LHCN-M2 (cell line): ENCODE data around the gene EPHA3. TPM values are rescaled to one million over a fixed set of nuclear protein-coding genes. Genes with fewer than 3 reads are reported as not detected.

Source experiments
- DNase-seq: peaks from one replicate; pipeline ENCODE4 v3.0.0-alpha.2; 2012; ENCODE audit warnings: low read depth
- total RNA-seq: library from RNA; depleted of rRNA; stranded (reverse); fragments of >200 nt; gene quantifications from 2 replicates; pipeline ENCODE4 v1.2.3, GENCODE V29; 2014

Gene EPHA3
- total RNA-seq, 1 experiment from 2014 or later: 0.17 TPM

- no peak for DNase-seq
These were observed 333.7 kb downstream of the EPHA3 start for GRCh38 chr3:89441141-89441540.

DNA sequence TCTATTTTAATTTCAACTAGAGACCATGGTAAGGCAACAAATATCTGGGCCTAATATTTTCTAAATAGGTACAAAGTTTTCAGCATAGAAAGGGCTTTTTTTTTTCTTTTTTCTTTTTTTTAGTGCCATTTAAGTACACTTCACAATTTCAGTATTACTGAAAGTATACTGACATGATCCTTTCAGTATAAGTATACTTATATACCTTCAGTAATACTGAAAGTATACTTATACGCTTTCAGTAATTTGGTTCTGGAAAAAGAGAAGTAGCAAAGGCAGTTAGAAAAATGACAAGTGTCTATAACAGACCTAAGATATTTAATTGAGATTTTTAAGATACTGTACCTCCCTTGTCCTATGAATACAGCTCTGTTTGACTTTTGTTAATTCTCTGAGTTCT is 339.2 kb downstream of the EPHA3 start:
- DNase-seq: no peak

- DNase-seq: no peak
These were observed 339.8 kb downstream of the EPHA3 start for GRCh38 chr3:89447243-89447642.

GRCh38 chr3:89449086-89449485 is 341.7 kb downstream of the EPHA3 start:
- peak; percentile 2 for DNase-seq

- no peak for DNase-seq
These were observed 344.6 kb downstream of the EPHA3 start for GRCh38 chr3:89452066-89452465.

GRCh38 chr3:89455240-89455639 is 347.8 kb downstream of the EPHA3 start:
- DNase-seq: no peak

DNA sequence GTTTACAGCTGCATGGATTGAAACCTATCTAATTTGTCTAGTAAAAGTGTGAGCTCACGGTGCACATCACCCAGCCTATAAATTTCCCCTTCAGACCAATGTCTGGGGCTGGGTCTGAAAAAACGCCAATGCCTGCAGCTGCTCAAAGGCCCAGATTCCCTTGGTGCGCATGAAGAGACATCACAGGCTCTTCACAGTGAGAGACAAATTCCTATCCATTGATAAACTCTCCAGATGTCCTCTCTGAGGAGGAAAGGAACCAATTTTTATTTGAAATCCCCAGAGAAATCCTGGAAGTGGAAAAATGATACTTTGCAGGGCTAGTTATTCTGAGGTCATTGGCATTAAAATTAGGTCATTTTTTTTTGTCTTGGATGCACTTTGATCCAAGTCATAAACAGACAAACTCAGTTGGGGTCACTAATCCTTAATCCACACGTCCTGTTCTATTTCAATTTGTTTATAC is 360.5 kb downstream of the EPHA3 start:
- no peak for DNase-seq

- no peak for DNase-seq
These were observed 364.7 kb downstream of the EPHA3 start for GRCh38 chr3:89472101-89472500.

- DNase-seq: no peak
These were observed 367.1 kb downstream of the EPHA3 start for GRCh38 chr3:89474333-89475130.

- peak; percentile 10 for DNase-seq
These were observed 381.6 kb downstream of the EPHA3 start for GRCh38 chr3:89488800-89489580.

GRCh38 chr3:89490129-89490528 is 382.7 kb downstream of the EPHA3 start:
- no peak for DNase-seq

GRCh38 chr3:89494734-89495133 is 387.3 kb downstream of the EPHA3 start:
- DNase-seq: no peak

DNA sequence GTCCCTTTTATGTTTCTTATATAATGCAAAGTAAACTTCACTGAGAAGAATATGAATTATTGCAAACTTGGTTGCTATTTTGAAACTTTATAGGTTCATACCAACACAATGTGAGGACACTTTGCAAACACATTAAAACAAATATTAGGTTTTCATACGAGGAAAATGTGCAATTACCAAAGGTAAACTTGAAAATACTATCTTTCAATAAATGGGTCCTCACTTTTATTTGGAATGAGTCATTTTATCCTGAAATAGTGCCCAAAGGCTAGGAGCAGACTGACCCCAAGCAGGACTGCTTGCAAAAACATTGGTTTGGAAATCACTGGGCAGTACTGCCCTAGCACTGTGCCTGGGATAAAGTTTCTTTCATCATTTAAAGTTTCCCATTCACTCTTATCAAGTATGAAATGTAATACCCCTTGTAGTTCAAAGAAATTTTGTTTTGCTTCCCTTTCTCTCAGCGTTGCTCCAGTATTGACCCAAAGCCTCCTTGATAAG is 396.5 kb downstream of the EPHA3 start:
- no peak for DNase-seq

DNA sequence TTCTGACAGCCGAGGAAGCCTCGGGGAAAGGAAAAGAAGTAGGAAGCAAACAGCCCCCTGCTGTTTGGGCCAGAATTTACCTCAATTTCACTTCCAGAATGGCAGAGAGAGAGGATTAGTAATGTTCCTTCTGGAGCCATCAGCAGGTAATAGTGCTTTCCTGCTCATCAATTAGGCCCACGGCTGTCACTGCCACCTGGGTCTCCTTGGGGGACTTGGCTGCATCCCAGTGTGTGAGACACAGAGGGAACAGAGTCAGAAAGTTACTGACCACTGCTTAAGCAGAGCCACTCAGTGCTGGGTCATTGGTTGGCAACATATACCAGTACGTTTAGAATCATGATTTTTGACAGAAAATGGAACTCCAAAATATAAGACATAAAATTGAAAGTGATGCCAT is 397.0 kb downstream of the EPHA3 start:
- DNase-seq: no peak

- DNase-seq: no peak
These were observed 399.2 kb downstream of the EPHA3 start for GRCh38 chr3:89506462-89507103.

DNA sequence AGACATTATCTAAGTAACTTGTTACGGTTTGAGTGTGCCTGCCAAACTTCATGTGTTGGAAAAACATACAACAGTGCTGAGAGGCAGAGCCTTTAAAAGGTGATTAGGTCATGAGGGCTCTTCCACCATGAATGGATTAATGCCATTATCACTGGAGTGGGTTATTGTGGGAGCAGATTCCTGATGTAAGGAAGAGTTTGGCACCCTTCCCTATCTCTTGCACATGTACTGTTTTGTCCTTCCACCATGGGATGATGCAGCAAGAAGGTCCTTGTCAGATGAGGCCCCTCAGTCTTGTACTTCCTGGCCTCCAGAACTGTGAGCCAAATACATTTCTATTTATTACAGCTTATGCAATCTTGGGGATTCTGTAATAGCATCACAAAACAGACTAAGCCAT is 413.9 kb downstream of the EPHA3 start:
- no peak for DNase-seq

GRCh38 chr3:89522155-89522554 is 414.7 kb downstream of the EPHA3 start:
- no peak for DNase-seq

GRCh38 chr3:89525609-89526008 is 418.2 kb downstream of the EPHA3 start:
- DNase-seq: no peak

- DNase-seq: no peak
These were observed 420.4 kb downstream of the EPHA3 start for GRCh38 chr3:89527736-89528305.
